GM13976 (cell line): ENCODE measurements around the gene AKAP12.

Experiments
- DNase-seq: peaks from one replicate; pipeline ENCODE4 v3.0.0; 2012; ENCODE audit warnings: low spot score
- CTCF ChIP-seq: IDR thresholded peaks from 2 replicates; pipeline ENCODE4 v1.5.1; 2012; ENCODE audit warnings: borderline replicate concordance, mild to moderate bottlenecking; ENCODE audit not compliant: insufficient read depth; ENCODE audit errors: extremely low read depth, missing control alignments, control extremely low read depth
- in situ Hi-C: fragments of 300-500 bp; cut with MboI; formaldehyde crosslinking; loops from one replicate; pipeline ENCODE4 v1.12.0; 2022; ENCODE audit warnings: low sequenced_read_pairs, mixed read lengths, inconsistent platforms; ENCODE audit not compliant: unreplicated experiment

Gene AKAP12

GRCh38 chr6:151254451-151255081, 14.8 kb downstream of the AKAP12 start:
- no peak for TF ChIP-seq CTCF
- in situ Hi-C loops, result no loop called here
- DNase-seq, result no peak

- in situ Hi-C loops, result no loop called here
- no peak for TF ChIP-seq CTCF
- no peak for DNase-seq
Observed at GRCh38 chr6:151255811-151256210, 16.0 kb downstream of the AKAP12 start.

GRCh38 chr6:151257985-151258445, 18.2 kb downstream of the AKAP12 start:
- no peak for TF ChIP-seq CTCF
- in situ Hi-C loops, result no loop called here
- no peak for DNase-seq

GRCh38 chr6:151260205-151260604, 20.4 kb downstream of the AKAP12 start:
- TF ChIP-seq CTCF, result no peak
- DNase-seq, result no peak
- in situ Hi-C loops, result no loop called here

- in situ Hi-C loops, result no loop called here
- no peak for DNase-seq
- TF ChIP-seq CTCF, result no peak
Observed at GRCh38 chr6:151263035-151263434, 23.3 kb downstream of the AKAP12 start.

GRCh38 chr6:151263967-151264366, 24.2 kb downstream of the AKAP12 start:
- in situ Hi-C loops, result no loop called here
- TF ChIP-seq CTCF, result no peak
- no peak for DNase-seq

- in situ Hi-C loops, result no loop called here
- no peak for TF ChIP-seq CTCF
- DNase-seq, result no peak
Observed at GRCh38 chr6:151265282-151265681, 25.5 kb downstream of the AKAP12 start.
